Loucy (cell line): Measurements from ENCODE around the gene DSCAML1.

Experiments used
- H2AFZ ChIP-seq: fragments of 200-600 bp; sonication (generic); 2 replicates; pipeline ENCODE4 v1.6.0; 2016; ENCODE audit warnings: antibody characterized with exemption, mild to moderate bottlenecking, low read length, moderate library complexity
- H3F3A ChIP-seq: fragments of 200-600 bp; 2 replicates; pipeline ENCODE4 v1.6.0; 2016; ENCODE audit warnings: antibody characterized with exemption, low read depth, mild to moderate bottlenecking
- H3K27me3 ChIP-seq: fragments of 200-600 bp; sonication (generic); 2 replicates; pipeline ENCODE4 v1.6.1; 2014; ENCODE audit warnings: low read length, mild to moderate bottlenecking; ENCODE audit not compliant: insufficient read depth, poor library complexity, severe bottlenecking
- H3K36me3 ChIP-seq: fragments of 200-600 bp; sonication (generic); 2 replicates; pipeline ENCODE4 v1.6.1; 2016; ENCODE audit warnings: low read length; ENCODE audit not compliant: insufficient read depth
- H3K4me1 ChIP-seq: fragments of 200-600 bp; sonication (generic); 2 replicates; pipeline ENCODE4 v1.5.1; 2014; ENCODE audit warnings: low read length, mild to moderate bottlenecking; ENCODE audit not compliant: insufficient read depth, poor library complexity, severe bottlenecking
- H3K4me2 ChIP-seq: fragments of 200-600 bp; sonication (generic); 2 replicates; pipeline ENCODE4 v1.6.0; 2014; ENCODE audit warnings: antibody characterized with exemption, low read length, low read depth, mild to moderate bottlenecking; ENCODE audit not compliant: poor library complexity, severe bottlenecking
- H3K4me3 ChIP-seq: fragments of 200-600 bp; sonication (generic); 2 replicates; pipeline ENCODE4 v1.5.1; 2014; ENCODE audit warnings: low read length, mild to moderate bottlenecking, mixed read lengths; ENCODE audit not compliant: poor library complexity, severe bottlenecking
- H3K79me2 ChIP-seq: fragments of 200-600 bp; sonication (generic); 2 replicates; pipeline ENCODE4 v1.6.1; 2014; ENCODE audit warnings: low read length; ENCODE audit not compliant: insufficient read depth
- H3K9ac ChIP-seq: fragments of 200-600 bp; sonication (generic); 2 replicates; pipeline ENCODE4 v1.6.0; 2014; ENCODE audit warnings: mild to moderate bottlenecking, low read depth, low read length, moderate library complexity; ENCODE audit not compliant: poor library complexity, severe bottlenecking
- H3K9me2 ChIP-seq: fragments of 200-600 bp; sonication (generic); replicated peaks from 2 replicates; pipeline ENCODE4 v1.6.1; 2016; ENCODE audit warnings: low read depth, low read length, mixed read lengths
- H3K9me3 ChIP-seq: fragments of 200-600 bp; sonication (generic); 2 replicates; pipeline ENCODE4 v1.6.1; 2014; ENCODE audit warnings: mild to moderate bottlenecking, antibody characterized with exemption, low read length, low read depth; ENCODE audit not compliant: insufficient read depth
- H4K20me1 ChIP-seq: fragments of 200-600 bp; sonication (generic); 2 replicates; pipeline ENCODE4 v1.6.0; 2014; ENCODE audit warnings: antibody characterized with exemption, low read length, mild to moderate bottlenecking; ENCODE audit not compliant: insufficient read depth, poor library complexity, severe bottlenecking
- EZH2phosphoT487 ChIP-seq: fragments of 200-600 bp; IDR thresholded peaks from 2 replicates; pipeline ENCODE4 v1.6.1; 2018; ENCODE audit warnings: antibody characterized with exemption, mild to moderate bottlenecking, moderate library complexity, borderline replicate concordance
- TF ChIP-seq, protein P1 (sequence below): fragments of 200-600 bp; sonication (generic); conservative IDR thresholded peaks from 2 replicates; pipeline ENCODE4 v1.5.1; 2014; ENCODE audit warnings: mild to moderate bottlenecking, antibody characterized with exemption, low read length

DSCAML1 gene

DNA sequence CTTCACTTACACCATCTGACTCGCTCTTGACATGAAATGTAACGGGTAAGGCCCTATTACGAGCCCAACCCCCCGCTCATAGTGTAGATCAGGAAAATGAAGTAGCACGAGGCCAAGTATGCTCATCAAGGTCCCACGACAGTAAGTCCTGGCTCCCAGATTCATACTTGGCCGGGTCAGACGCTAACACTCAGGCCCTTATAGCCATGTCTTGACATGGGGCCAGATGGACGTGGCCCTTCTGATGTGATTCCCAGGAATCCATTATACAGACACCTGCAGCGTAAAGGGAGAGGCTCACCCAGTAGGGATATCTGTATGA is 294.3 kb downstream of the DSCAML1 start:
- TF ChIP-seq EZH2phosphoT487: no peak
- TF ChIP-seq, protein P1, sequence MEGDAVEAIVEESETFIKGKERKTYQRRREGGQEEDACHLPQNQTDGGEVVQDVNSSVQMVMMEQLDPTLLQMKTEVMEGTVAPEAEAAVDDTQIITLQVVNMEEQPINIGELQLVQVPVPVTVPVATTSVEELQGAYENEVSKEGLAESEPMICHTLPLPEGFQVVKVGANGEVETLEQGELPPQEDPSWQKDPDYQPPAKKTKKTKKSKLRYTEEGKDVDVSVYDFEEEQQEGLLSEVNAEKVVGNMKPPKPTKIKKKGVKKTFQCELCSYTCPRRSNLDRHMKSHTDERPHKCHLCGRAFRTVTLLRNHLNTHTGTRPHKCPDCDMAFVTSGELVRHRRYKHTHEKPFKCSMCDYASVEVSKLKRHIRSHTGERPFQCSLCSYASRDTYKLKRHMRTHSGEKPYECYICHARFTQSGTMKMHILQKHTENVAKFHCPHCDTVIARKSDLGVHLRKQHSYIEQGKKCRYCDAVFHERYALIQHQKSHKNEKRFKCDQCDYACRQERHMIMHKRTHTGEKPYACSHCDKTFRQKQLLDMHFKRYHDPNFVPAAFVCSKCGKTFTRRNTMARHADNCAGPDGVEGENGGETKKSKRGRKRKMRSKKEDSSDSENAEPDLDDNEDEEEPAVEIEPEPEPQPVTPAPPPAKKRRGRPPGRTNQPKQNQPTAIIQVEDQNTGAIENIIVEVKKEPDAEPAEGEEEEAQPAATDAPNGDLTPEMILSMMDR: no peak
- no peaks in the 10 kb centered on the region for H3K27me3 ChIP-seq
- no peaks in the 10 kb centered on the region for H3K36me3 ChIP-seq
- no peaks in the 10 kb centered on the region for H3K9me3 ChIP-seq
- no peaks in the 10 kb centered on the region for H3K79me2 ChIP-seq
- H3K4me2 ChIP-seq: no peak overlapping the region
- no peak overlapping the region for H3K9ac ChIP-seq
- no peaks in the 10 kb centered on the region for H3F3A ChIP-seq
- H3K9me2 ChIP-seq: no peaks in the 10 kb centered on the region
- no peaks in the 10 kb centered on the region for H4K20me1 ChIP-seq
- no peaks in the 10 kb centered on the region for H3K4me1 ChIP-seq
- no peak overlapping the region for H3K4me3 ChIP-seq
- no peak overlapping the region for H2AFZ ChIP-seq

DNA sequence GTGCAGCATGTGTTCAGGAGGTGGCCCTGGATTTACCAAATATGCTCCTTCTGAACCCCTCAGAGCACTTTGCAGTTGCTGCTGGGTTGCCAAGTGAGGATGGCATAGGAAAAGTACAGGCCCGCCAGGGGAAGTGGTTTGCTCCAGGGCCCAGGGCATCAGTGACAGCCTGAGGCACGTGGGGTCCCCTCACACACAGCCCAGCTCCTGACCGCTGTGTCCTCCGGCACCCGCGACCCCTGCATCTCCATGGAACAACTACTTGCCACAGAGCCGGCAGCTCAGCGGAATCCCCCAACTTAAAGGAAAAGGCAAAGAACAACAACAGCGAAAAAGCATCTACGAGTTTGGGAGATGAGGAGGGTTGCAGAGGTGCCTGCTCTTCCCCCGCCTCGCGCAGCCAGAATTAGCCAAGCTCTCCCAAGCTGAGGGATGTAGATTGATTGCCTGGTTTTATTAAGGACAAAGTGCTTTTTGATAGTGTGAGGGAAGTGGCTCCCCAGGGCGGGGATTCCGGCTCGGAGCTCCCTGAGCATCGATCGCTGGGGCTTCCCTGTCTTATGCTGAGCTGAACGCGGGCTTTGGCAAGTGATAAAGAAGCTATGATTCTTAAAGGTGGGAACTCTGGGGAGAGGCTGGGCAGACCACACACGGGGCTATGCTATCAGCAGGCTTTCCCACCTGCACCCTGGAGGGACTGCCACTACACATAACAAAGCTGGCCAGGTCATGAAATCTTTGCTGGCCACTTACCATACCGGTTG is 294.8 kb downstream of the DSCAML1 start:
- no peak overlapping the region for H3K4me2 ChIP-seq
- H2AFZ ChIP-seq: no peak overlapping the region
- H3K9ac ChIP-seq: no peak overlapping the region

DNA sequence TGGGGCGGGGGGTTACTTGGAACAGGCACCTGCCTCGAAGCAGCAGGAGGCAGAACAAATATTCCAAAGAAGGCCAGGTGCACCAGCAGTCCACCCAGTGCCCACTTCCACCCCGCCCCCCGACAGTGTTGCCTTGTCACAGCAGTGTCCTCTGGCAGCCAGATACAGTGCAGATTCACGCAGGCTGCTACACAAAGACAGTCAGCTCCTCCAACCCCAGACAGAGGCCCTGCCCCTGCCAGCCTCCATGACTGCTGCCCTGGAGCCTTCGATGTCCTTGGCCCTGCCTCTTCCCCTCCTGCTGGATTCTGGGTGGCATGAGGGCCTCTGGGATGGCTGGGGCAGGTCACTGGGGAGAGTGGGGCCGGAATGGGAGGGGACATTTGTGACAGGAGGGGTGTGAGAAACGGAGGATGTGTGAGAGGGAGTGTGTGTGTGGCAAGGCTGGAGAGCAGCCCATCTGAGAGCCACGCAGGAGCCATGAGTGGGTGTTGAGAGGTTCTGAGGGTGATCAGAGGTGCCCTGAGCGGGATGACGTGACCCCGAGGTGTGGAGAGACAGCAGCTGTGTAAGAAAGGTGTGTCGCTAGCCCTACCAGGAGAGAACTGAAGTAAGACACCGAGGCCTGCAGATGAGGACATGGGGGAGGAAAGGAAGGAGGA is 295.6 kb downstream of the DSCAML1 start:
- H3K79me2 ChIP-seq: no peaks in the 10 kb centered on the region
- no peak for TF ChIP-seq EZH2phosphoT487
- no peaks in the 10 kb centered on the region for H3K4me1 ChIP-seq
- no peaks in the 10 kb centered on the region for H3K27me3 ChIP-seq
- H3K9ac ChIP-seq: no peak overlapping the region
- no peaks in the 10 kb centered on the region for H3K36me3 ChIP-seq
- no peak overlapping the region for H3K4me3 ChIP-seq
- H2AFZ ChIP-seq: no peak overlapping the region
- no peaks in the 10 kb centered on the region for H3K9me2 ChIP-seq
- no peaks in the 10 kb centered on the region for H3K9me3 ChIP-seq
- no peak overlapping the region for H3K4me2 ChIP-seq
- no peaks in the 10 kb centered on the region for H3F3A ChIP-seq
- H4K20me1 ChIP-seq: no peaks in the 10 kb centered on the region

More for the DNA sequence above, 294.8 kb downstream of the DSCAML1 start:
- H3K9me2 ChIP-seq: no peaks in the 10 kb centered on the region
- H4K20me1 ChIP-seq: no peaks in the 10 kb centered on the region
- H3F3A ChIP-seq: no peaks in the 10 kb centered on the region
- TF ChIP-seq, protein P1: no peak
- no peak for TF ChIP-seq EZH2phosphoT487
- H3K79me2 ChIP-seq: no peaks in the 10 kb centered on the region
- H3K4me3 ChIP-seq: no peak overlapping the region
- no peaks in the 10 kb centered on the region for H3K9me3 ChIP-seq
- no peaks in the 10 kb centered on the region for H3K27me3 ChIP-seq
- H3K36me3 ChIP-seq: no peaks in the 10 kb centered on the region
- no peaks in the 10 kb centered on the region for H3K4me1 ChIP-seq
